NCI-H524 treated with DMSO at 0.1 percent for 48 hours (cell line): ENCODE data around the gene KCND1.

ENCODE experiments used
- DNase-seq: peaks from one replicate; lab custom pipeline; 2025; lab: John Stamatoyannopoulos, UW

The KCND1 gene

DNA sequence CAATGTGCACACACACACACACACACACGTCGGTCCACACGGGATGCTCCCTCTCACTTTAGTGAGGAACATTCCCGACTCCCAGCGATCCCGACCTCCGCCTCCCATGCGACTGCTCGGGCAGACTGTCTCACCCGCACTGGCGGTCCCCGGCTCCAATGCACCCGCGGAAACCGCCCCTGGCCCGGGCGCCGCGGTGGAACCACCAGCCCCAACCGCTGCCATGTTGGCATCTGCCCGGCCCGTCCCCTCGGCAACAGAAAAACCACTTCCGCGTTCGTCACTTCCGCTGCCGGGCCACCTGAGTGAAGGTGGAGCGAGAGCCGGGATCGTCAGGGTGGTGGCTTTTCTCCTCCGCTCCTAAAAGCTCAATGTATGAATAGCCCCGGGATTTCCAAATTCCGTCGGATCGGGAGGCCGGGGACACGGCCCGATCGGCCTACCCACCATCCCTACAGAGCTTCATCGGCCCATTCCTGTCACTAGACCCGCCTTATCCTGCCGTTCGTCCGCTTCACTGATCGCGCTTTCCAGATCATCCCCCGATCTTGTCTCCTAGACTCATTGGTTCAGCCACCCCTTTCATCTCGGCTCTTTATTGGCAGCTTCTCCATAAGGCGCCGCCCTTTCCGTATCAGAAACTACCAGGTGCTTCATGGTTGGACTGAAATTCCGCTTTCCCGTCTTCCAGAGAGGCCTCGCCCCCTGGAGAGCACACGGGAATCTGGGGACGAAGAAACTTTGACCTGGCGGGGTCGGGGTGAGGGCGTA lies 60.0 kb downstream of the KCND1 start, which contains the start of gene SLC35A2:
Gene SLC35A2, minus strand, starts transcription at position 235 of the 771 bp plus-strand sequence. Its CDS starts 10 bp downstream, at position 225.
- peak; percentile 48 for DNase-seq
